ENCODE data around the gene LUZP1. TPM values are rescaled to one million over a fixed set of nuclear protein-coding genes. Genes with fewer than 3 reads are reported as not detected.

Gene LUZP1
- total RNA-seq, 1 donor from 2014 or later = 38.2 TPM

DNA sequence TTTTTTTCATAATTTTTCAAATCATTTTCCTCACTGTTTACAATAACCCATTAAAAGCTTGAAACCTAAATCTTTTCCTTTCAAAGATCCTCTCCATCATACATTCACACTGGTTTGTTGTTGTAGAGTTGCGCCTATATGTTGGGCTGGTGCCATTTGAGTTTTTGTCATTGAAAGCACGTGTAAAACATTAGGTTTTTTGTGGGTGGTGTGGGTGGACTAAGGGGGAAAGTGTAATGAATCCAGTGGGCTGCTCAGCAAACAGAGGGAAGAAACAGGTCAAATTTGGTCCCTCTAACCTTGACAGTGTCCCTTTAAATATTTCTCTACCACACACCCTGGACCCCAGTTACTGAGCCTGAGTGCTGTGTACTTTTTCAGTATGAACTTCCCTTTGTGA is 102.6 kb downstream of the LUZP1 start:
- intact Hi-C loops (cut with DNase I) = no loop called here
- ATAC-seq = no peak

DNA sequence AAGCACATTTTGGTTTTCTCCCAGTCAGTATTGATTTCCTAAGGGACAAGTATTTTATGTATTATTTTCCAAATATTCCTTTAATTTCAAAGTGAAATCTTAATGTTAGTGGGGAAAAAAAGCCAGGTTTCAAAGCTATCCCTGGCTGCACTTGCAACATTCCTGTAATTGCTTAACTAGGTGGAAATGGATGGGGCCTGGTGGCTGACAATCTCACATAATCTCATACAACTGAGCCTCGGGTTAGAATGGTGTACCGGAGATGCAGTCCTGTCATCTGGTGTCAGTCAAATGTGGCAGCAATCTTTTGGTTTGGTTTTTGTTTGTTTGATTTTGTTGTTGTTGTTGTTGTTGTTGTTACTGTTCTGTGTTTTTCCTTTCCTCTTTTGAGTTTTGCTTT is 103.3 kb downstream of the LUZP1 start:
- intact Hi-C loops (cut with DNase I) = no loop called here
- DNase-seq (ENCODE audit: low spot score) (no peak), ATAC-seq (no peak)

More for the DNA sequence above, 102.6 kb downstream of the LUZP1 start:
- DNase-seq (ENCODE audit: low spot score) = no peak

DNA sequence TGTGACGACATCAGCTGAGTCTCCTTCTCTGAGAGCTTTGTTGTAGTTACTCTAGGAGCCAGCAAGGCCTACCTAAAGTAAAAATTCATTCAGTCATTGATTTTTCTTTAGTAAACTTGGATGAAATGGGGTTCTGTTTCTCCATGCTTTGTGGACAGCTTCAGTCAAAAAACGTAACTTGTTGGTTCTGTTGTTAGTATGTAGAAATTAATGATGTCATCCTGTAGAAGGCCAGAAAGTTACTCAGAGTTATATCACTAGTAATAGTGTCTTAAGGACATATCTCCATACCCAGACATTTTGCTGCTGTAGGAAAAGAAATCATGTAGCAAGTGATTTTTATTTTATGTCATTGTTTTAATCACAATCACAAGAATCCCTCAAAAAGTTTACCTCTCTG is 106.4 kb downstream of the LUZP1 start:
- ATAC-seq (no peak), DNase-seq (ENCODE audit: low spot score) (no peak)
- intact Hi-C loops (cut with DNase I) = no loop called here

DNA sequence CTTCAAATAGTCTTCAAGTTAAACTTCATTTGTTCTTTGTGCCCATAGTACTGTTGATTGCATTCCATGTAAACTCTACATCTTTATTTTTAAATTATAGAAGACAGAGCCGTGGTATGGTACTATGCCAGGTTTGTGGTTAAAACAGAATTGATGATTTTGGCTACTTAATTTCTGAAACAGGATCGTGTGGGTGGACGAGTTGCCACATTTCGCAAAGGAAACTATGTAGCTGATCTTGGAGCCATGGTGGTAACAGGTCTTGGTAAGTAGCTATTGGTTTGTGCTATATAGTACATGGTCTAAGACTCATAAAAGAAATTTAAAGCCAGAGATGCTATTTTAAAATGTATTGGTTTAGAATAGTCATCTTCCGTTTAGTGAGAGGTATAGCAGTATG is 111.4 kb downstream of the LUZP1 start:
- intact Hi-C loops (cut with DNase I) = no loop called here
- ATAC-seq = no peak
- no peak for DNase-seq (ENCODE audit: low spot score)

DNA sequence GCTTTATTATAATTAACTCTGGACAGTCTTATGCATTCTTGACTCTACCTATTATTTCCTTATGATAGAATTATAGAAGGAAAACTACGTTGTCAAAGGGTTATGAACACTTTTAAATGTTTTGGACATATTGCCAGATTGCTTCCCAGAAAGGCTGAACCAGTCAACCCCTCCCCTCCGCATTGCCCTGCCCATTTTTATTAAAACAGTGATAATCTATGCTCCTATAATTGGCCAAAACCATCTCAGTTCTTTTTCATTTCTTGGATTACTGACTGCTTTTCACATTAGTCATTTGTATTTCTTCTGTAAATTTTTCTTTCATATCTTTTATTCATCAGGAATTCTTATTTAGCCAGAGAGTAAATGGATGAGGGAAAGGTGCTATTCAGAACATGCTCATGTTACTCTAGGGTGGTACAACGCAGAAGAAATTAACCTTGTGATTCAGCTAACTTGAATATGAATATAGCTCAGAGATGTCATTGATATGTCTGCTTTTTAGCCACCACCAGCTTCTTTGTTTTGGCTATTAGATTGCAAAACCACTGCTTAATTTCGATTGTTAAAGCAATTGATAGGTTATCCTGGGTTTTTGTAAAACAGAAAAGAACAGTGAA is 117.3 kb downstream of the LUZP1 start:
- intact Hi-C loops (cut with DNase I) = no loop called here
- ATAC-seq (no peak), DNase-seq (ENCODE audit: low spot score) (no peak)

DNA sequence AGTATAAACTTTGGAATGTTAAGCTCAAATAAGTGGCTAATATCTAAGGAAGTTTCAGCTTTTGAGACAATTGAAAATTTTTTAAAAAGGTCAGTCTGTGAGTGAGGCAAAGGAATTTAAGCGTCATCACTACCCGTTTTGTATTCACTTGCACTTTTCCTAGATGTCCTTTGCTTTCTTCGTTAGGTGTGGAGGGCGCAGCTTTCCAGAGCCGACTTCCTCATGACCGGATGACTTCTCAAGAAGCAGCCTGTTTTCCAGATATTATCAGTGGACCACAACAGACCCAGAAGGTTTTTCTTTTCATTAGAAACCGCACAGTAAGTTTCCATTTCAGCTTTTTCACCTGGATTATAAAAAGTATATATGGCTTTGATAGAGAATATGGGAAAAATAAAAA is 118.5 kb downstream of the LUZP1 start:
- intact Hi-C loops (cut with DNase I) = no loop called here
- ATAC-seq (no peak), DNase-seq (ENCODE audit: low spot score) (no peak)

DNA sequence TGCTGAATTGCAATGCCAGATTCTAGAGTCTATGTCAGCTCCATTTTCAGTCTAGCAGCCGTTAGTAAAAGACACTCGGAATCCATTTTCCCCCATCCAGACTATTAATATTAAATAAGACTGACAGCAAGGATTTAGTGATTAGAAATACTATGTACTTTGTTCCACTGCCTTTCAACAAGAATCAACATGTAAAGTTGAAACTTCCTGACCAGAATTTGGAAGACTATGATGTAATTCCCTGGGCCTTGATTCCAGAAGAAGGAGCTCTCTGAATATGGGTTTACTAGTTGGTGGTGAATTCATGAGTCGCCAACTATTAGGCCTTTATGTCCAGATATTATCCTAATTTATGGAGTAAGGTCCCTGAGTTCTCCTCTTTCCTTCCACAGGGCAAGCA is 124.6 kb downstream of the LUZP1 start:
- no peak for ATAC-seq

DNA sequence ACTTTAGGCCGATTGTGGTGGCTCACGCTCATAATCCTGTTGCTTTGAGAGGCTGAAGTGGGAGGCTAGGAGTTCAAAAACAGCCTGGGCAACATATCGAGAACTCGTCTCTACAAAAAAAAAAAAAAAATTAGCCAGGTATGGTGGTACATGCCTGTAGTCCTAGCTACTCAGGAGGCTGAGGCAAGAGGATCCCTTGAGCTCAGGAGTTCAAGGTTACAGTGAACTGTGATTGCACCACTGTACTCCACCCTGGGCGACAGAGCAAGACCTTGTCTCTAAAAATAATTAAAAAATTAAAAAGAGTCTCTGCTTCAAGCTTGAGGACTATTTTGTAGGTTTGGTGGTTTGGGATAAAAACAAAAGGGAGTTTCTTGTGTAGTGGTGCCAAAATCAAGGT is 128.1 kb downstream of the LUZP1 start:
- ATAC-seq (no peak), DNase-seq (ENCODE audit: low spot score) (no peak)
- intact Hi-C loops (cut with DNase I) = no loop called here

More for the DNA sequence above, 124.6 kb downstream of the LUZP1 start:
- no peak for DNase-seq (ENCODE audit: low spot score)
- intact Hi-C loops (cut with DNase I) = no loop called here

DNA sequence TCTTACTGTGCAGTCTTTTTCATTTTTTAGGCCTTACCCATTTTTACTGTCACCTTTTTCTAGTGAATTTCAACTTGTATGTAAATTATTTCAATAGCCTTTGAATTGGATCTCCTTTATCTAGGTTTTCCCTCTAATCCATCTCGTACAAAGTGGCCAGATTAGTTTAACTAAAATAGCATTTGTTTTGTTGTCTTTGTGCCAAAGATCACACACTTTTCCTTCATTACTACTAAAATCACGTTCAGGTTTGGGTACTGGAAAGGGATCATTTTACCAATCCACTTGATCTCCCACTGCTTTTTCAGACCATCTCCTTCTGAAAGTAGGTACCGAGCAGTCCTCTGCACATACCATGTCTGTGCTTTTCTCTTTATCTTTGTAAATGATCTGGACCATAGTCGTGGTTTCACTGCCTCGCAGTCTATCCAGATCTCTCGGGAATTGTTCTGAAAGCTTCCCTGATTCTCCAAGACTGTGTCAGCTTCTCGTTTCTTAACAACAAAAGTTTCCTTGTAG is 129.3 kb downstream of the LUZP1 start:
- intact Hi-C loops (cut with DNase I) = no loop called here
- DNase-seq (ENCODE audit: low spot score) (no peak), ATAC-seq (no peak)

DNA sequence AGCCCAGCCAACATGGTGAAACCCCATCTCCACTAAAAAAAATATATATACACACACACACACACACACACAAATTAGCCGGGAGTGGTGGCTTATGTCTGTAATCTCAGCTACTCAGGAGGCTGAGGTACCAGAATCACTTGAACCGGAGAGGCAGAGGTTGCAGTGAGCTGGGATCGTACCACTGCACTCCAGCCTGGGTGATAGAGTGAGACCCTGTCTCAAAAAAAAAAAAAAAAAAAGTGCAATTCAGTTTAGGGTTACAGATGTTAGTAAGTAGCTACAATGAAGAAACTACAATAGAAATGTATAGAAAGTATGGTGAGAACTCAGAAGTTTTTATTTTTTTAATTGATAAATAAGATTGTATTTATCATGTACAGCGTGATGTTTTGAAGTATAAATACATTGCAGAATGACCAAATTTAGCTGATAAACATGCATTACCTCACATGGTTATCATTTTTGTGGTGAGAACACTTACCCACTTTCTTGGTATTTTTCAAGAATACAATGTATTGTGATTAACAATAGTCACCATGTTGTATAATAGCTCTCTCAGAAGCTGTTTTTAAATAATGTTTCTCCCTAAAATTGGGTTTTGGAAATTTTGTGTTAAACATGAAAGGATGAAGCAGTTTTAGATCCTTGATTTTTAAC is 131.4 kb downstream of the LUZP1 start:
- no peak for DNase-seq (ENCODE audit: low spot score)
- intact Hi-C loops (cut with DNase I) = no loop called here
- ATAC-seq = no peak

DNA sequence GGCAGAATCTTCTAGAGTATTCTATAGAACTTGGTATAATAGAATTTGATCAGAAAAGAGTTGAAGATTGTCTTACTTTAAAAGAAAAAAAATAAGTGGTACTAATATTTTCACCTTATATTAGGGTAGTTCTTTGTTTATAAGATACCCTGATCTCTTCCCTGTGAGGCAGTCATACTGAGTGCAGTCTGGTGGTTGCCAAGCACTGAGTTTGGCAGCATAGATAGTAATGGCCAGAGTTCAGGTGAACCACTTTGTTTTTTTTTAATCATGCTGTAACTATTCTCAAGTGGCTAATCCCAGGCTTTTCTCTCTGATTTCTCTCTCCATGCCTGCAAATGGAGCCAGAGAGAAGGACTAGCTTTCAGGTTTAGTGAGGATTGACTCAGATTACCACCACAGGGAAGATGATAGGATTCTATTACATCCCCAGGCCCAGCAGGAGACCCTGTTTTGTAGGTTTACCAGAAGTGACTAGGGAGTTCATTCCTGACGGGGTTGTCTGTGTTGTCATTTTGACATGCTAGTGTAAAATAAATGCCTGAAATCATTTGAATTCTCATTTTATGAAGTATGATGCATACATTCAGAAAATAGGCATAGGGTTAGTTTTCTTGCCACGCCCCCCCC is 132.7 kb downstream of the LUZP1 start:
- no peak for ATAC-seq

More for the DNA sequence above, 132.7 kb downstream of the LUZP1 start:
- no peak for DNase-seq (ENCODE audit: low spot score)
- intact Hi-C loops (cut with DNase I) = no loop called here

Small RNA genes lying within 50 kb of the gene (microRNA-seq; reads per million reads assigned to microRNA genes)
- gene MIR3115 (2.2 reads per million), gene MIR4419A (not detected)

Other genes with a start within 250 kb of the LUZP1 start
- not detected for gene LACTBL1, start 196.0 kb downstream of the LUZP1 start, total RNA-seq
- not detected for gene TEX46, start 153.0 kb downstream of the LUZP1 start, total RNA-seq
- gene KDM1A, start 149.4 kb downstream of the LUZP1 start, total RNA-seq = 39.9 TPM
- 2.1 TPM for gene HTR1D, start 48.6 kb upstream of the LUZP1 start, total RNA-seq
- 133 TPM for gene HNRNPR, start 175.4 kb upstream of the LUZP1 start, total RNA-seq
- 29.5 TPM for gene ZNF436, start 201.0 kb upstream of the LUZP1 start, total RNA-seq